HG03097 (cell line): ENCODE data around the gene OS9.

Experiments used
- ATAC-seq: cut with Tn5 transposase; IDR thresholded peaks from one replicate; pipeline ENCODE4 v1.9.1; 2021; ENCODE audit not compliant: unreplicated experiment, low FRiP score

OS9 gene

DNA sequence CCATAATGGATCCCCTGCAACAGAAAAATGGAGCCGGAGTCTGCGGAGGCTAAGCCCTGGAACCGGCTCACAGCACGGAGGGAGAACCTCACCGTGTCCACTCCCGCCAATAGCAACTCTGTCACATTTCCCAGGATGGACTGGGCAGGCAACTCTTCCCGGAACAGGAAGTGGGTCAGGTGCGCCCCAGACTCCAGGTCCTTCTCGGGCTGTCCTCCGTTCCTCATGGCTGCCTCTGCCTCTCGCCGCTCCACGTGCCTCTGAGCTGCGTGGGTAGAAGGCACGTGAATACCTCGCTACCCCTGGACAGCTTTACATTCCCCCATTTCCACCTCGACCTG, 70.7 kb downstream of the OS9 start:
- ATAC-seq: no peak

DNA sequence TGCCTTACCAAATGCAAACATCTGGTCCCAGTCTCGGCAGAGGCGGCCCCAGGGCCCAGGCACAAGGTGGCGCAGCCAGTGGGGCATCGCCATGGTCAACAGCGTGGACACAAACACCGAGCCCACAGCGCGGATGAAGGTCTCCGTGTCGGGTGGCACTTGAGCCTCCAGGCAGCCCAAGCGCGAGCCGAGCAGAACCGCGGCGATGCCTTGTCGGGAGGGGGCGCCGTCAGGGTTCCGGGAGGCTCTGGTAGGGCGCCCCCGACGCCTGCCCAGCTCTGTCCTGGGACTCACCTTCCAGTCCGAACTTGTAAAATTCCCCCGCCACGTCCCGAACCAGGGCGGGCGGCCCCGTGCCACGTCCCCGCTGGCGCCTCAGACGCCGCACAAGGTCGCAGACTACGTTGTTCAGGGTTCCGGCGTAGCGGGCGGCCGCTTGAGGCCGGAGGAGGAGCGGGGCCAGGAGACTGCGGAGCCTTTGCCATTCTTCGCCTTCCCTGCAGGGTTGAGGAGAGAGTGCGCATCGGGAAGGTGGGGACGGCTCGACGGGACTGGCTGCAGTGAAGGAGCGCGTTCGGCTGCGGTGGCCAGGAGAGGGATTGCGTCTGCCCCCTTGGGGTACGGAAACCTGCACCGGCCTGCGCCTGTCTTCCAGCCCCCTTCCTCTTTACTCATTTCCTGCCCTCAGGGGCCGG, 71.2 kb downstream of the OS9 start:
- no peak for ATAC-seq

DNA sequence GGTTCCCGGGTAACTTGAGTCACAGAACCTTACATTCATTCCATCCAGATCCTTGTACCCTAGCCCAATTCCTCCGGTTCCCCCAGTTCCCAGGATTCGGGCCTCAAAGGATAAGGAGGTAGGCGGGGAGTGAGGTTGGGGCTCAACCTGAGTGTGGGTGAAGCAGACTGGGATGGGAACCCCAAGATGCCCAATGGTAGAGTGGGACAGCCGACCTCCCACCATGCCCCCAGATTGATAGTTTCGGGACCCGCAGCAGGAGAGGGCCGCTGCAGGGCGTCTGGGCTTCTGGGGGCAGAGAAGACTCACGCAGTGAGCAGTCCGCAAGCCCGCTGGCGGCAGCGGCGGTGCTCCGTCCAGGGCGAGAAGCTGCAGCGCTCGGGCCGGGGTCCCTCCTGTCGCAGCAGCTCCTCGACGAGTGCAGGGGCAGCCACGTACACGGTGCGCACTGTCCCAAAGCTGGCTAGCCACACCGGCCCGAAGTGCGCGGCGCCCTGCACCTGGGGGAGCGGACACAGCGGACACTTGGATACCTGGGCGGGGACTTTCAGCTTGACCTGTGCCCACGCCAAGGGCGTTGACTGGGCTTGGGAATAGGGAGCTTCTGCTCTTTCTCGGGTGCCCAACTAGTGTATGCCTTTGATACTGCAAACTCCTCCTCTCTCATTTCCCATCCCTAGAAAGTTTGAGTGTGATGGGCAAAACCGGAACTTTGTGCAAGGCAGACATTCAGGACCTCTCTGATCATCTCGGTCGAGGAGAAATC, 71.9 kb downstream of the OS9 start:
- no peak for ATAC-seq

GRCh38 chr12:57766464-57767304, 72.8 kb downstream of the OS9 start, which contains the start of gene CYP27B1:
TSS of gene CYP27B1 (minus strand) at chr12:57767078. CDS start at chr12:57767041, 37 bp downstream.
- ATAC-seq: no peak

GRCh38 chr12:57767305-57767698, 73.4 kb downstream of the OS9 start:
- ATAC-seq: no peak

DNA sequence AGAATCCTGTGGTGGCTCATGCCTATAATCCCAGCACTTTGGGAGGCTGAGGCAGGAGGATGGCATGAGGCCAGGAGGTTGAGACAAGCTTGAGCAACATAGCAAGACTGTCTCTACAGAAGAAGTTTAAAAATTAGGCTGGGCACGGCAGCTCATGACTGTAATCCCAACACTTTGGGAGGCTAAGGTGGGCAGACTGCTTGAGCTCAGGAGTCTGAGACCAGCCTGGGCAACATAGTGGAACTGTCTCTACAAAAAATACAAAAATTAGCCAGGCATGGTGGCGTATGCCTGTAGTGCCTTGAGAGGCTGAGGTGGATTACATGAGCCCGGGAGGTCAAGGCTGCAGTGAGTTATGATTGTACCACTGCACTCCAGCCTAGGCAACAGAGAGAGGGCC, 73.9 kb downstream of the OS9 start:
- ATAC-seq: no peak

DNA sequence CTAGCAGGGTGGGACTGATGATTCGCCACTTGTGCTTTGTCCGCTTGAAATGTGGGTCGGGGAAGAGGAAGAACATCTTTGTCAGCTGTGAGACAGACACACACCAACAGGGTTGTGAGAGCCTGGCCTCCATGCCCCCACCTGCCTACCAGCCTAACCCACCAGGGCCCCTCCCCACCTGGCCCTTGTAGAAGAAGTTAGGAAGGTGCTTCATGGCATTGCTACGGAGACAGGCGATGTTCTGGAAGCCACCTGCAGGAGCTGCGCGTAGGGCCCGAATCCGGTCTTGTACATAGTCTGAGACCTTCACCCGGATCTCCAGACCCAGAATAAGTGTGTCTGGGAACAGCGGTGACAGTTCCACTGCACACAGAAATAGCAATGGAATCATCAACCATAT, 75.7 kb downstream of the OS9 start:
- ATAC-seq: no peak

DNA sequence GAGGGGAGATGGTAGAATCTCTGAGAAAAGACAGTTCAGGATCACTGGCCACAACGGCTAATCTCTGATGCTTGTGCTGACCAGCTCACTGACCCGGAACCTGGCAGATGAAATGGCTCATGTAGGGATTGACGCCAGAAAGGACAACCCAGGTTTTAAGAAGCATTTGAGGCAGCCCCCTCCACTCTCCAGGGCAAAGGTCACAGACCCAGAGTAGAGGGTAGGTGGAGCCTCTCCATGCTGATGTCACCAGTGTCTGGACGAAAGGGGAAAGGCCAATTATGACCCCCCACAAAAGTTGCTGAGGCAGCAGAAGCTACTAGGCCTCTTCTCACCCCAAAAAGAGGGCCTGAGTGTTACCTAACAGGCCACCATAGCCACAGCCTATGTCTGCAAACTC, 76.8 kb downstream of the OS9 start:
- ATAC-seq: no peak
